ENCODE measurements around the gene IL1B.

DNA sequence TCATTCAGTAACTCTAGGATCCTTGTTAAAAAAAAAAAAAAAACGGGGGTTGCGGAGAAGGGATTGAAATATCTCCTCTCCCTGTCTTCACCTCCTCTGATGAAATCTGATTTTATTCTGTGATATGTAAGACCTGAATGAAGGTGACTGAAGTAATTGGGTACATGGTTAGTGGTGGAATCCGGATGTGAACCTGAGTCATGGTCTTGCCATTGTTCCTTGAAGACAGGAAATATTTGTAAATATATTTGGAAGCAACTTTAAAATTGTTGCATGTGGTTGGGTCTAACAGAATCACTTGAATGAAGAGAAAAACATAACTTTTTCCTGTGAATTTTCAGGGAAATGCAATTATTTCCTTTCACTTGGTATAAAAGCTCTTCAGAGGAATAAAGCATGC lies 49.3 kb downstream of the IL1B start:
- TF ChIP-seq, protein P1, sequence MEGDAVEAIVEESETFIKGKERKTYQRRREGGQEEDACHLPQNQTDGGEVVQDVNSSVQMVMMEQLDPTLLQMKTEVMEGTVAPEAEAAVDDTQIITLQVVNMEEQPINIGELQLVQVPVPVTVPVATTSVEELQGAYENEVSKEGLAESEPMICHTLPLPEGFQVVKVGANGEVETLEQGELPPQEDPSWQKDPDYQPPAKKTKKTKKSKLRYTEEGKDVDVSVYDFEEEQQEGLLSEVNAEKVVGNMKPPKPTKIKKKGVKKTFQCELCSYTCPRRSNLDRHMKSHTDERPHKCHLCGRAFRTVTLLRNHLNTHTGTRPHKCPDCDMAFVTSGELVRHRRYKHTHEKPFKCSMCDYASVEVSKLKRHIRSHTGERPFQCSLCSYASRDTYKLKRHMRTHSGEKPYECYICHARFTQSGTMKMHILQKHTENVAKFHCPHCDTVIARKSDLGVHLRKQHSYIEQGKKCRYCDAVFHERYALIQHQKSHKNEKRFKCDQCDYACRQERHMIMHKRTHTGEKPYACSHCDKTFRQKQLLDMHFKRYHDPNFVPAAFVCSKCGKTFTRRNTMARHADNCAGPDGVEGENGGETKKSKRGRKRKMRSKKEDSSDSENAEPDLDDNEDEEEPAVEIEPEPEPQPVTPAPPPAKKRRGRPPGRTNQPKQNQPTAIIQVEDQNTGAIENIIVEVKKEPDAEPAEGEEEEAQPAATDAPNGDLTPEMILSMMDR (IDR thresholded peaks at IDR 0.05) = no peak
- no peak for TF ChIP-seq POLR2A (IDR thresholded peaks at IDR 0.05)
- TF ChIP-seq POLR2AphosphoS5 (IDR thresholded peaks at IDR 0.05) = no peak

Measured in upper lobe of left lung (tissue), 4 donors.